HepG2 (cell line): Measurements from ENCODE around the gene ZNF561. TPM values are rescaled to one million over a fixed set of nuclear protein-coding genes. Genes with fewer than 3 reads are reported as not detected.

ENCODE experiments used
- ASH2L ChIP-seq: fragments of 300-600, 200-600 bp; sonication (generic); IDR thresholded peaks from 2 replicates; pipeline ENCODE4 v1.7.0; 2017; ENCODE audit warnings: low read depth, mild to moderate bottlenecking, moderate library complexity, mixed read lengths, low read length; ENCODE audit not compliant: insufficient read length
- ATF1 ChIP-seq: IDR thresholded peaks from 2 replicates; pipeline ENCODE4 v1.6.1; 2016; ENCODE audit warnings: mild to moderate bottlenecking, control low read depth
- ETV5 ChIP-seq: IDR thresholded peaks from 2 replicates; pipeline ENCODE4 v1.6.1; 2018; ENCODE audit warnings: missing biosample characterization, missing genetic modification reagents, inconsistent platforms, borderline replicate concordance
- HCFC1 ChIP-seq: fragments of 150-350 bp; IDR thresholded peaks from 2 replicates; pipeline ENCODE4 v1.6.1; 2014; ENCODE audit warnings: low read depth, low read length
- HOXD1 ChIP-seq: sonication (generic); formaldehyde crosslinking; IDR thresholded peaks from 2 replicates; pipeline ENCODE4 v1.5.0; 2020; ENCODE audit warnings: missing genetic modification reagents
- MBD4 ChIP-seq: IDR thresholded peaks from 2 replicates; pipeline ENCODE4 v1.6.1; 2012; ENCODE audit warnings: low read length, inconsistent platforms, borderline replicate concordance
- PAXIP1 ChIP-seq: sonication (generic); formaldehyde crosslinking; conservative IDR thresholded peaks from 2 replicates; pipeline ENCODE4 v1.4.0; 2020; ENCODE audit warnings: mild to moderate bottlenecking, missing genetic modification reagents, moderate library complexity
- THAP8 ChIP-seq: sonication (generic); formaldehyde crosslinking; IDR thresholded peaks from 2 replicates; pipeline ENCODE4 v1.5.1; 2020; ENCODE audit warnings: missing genetic modification reagents, mild to moderate bottlenecking, borderline replicate concordance
- ZFP36L1 ChIP-seq: sonication (generic); formaldehyde crosslinking; IDR thresholded peaks from 2 replicates; pipeline ENCODE4 v1.8.0; 2022; ENCODE audit warnings: mild to moderate bottlenecking, missing genetic modification reagents, moderate library complexity
- ZNF12 ChIP-seq: sonication (generic); formaldehyde crosslinking; IDR thresholded peaks from 2 replicates; pipeline ENCODE4 v1.5.0; 2020; ENCODE audit warnings: missing genetic modification reagents
- ZNF276 ChIP-seq: sonication (generic); formaldehyde crosslinking; IDR thresholded peaks from 2 replicates; pipeline ENCODE4 v1.4.0; 2020; ENCODE audit warnings: mild to moderate bottlenecking, low read depth, missing genetic modification reagents
- ZNF292 ChIP-seq: sonication (generic); formaldehyde crosslinking; IDR thresholded peaks from 2 replicates; pipeline ENCODE4 v1.8.1; 2022; ENCODE audit warnings: mild to moderate bottlenecking, low read depth, missing genetic modification reagents, borderline replicate concordance
- ZNF329 ChIP-seq: sonication (generic); formaldehyde crosslinking; IDR thresholded peaks from 2 replicates; pipeline ENCODE4 v1.9.0; 2021; ENCODE audit warnings: low read depth, mild to moderate bottlenecking, missing genetic modification reagents
- ZNF343 ChIP-seq: sonication (generic); formaldehyde crosslinking; IDR thresholded peaks from 2 replicates; pipeline ENCODE4 v1.4.0; 2020; ENCODE audit warnings: mild to moderate bottlenecking, missing genetic modification reagents
- ZNF678 ChIP-seq: sonication (generic); formaldehyde crosslinking; IDR thresholded peaks from 2 replicates; pipeline ENCODE4 v1.4.0; 2020; ENCODE audit warnings: mild to moderate bottlenecking, missing genetic modification reagents
- ZNF703 ChIP-seq: sonication (generic); formaldehyde crosslinking; IDR thresholded peaks from 2 replicates; pipeline ENCODE4 v1.5.1; 2020; ENCODE audit warnings: missing genetic modification reagents, mild to moderate bottlenecking, moderate library complexity, borderline replicate concordance
- ZNF766 ChIP-seq: sonication (generic); formaldehyde crosslinking; IDR thresholded peaks from 2 replicates; pipeline ENCODE4 v1.5.0; 2020; ENCODE audit warnings: missing genetic modification reagents, borderline replicate concordance
- ZNF775 ChIP-seq: sonication (generic); formaldehyde crosslinking; IDR thresholded peaks from 2 replicates; pipeline ENCODE4 v1.4.0; 2020; ENCODE audit warnings: missing genetic modification reagents, mild to moderate bottlenecking, moderate library complexity, borderline replicate concordance
- ZNF792 ChIP-seq: IDR thresholded peaks from 2 replicates; pipeline ENCODE4 v1.6.1; 2016
- ZNF839 ChIP-seq: sonication (generic); formaldehyde crosslinking; IDR thresholded peaks from 2 replicates; pipeline ENCODE4 v1.4.0; 2020; ENCODE audit warnings: missing genetic modification reagents, mild to moderate bottlenecking, borderline replicate concordance
- ZSCAN9 ChIP-seq: IDR thresholded peaks from 2 replicates; pipeline ENCODE4 v1.6.1; 2016; ENCODE audit warnings: borderline replicate concordance
- polyA plus RNA-seq, 8 experiments: library from polyadenylated mRNA; depleted of rRNA in 3 of 8; stranded (reverse) in 7 of 8; unstranded in 1 of 8; fragments of >200 nt; fragmentation: Illumina TruSeq in 4 of 8; extraction: Trizol in 4 of 8; gene quantifications; 2 replicates each; pipeline versions ENCODE4 v1.2.1 to v1.2.3, GENCODE V29; 2011 to 2016; ENCODE audit warnings: low read depth in 4 of 8, missing spikeins in 1 of 8, mixed read lengths in 1 of 8; ENCODE audit not compliant: insufficient read depth in 1 of 8
- total RNA-seq, 5 experiments: library from RNA; depleted of rRNA; stranded (reverse); fragments of >200 nt; fragmentation: Illumina TruSeq; extraction: Trizol; gene quantifications; 2 replicates each; pipeline ENCODE4 v1.2.3, GENCODE V29; 2016; ENCODE audit warnings: low read depth in 1 of 5
- TF ChIP-seq, protein P1 (sequence below): sonication (generic); formaldehyde crosslinking; IDR thresholded peaks from 2 replicates; pipeline ENCODE4 v1.5.1; 2020; ENCODE audit warnings: mild to moderate bottlenecking, moderate library complexity, missing genetic modification reagents

The ZNF561 gene
- total and polyA plus RNA-seq, 2 of the 13 experiments (the other 11 are each of a cell fraction or from before 2014, with no cell fraction given), result 19.8 to 35.1 TPM

DNA sequence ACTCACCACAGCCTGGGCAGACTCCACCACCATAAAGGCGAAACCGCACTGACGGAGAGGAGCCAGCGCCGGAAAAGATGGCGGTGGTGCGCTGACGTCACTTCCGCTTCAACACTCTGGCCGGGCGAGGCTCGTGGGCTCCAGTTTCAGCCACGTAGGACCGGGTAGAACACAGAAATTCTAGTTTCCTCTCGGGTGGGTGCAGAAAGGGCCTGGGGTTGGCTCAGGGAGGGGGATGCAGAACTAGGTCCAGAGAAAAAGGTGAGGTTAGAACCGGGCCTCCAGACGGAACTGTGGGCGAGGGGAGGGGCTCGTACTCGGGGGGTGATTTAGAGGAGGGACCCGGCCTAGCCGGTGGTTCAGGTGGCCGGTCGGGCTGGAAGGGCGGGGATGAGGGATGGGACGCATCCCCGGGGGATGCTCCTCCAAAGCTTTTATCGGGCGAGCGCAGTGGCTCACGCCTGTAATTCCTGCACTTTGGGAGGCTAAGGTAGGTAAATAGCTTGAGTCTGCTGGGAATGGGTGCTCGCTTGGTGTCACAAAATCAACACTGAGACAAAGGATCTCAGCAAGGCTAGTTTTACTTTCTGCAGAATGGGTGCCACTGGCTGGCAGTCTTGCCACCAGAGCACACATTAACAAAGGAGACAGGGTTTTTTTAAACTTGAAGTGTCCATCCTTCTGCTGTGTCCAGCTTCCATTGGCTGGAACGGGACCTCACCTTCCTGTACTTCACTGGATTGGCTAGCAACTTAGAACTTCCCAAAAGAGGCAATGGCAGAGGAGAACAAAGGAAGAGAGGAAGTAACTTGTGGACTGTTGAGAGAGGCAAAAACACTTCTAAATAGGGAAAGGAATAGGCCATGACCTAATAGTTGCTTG, at the start of gene ZNF561 (continued):
- TF ChIP-seq, protein P1, sequence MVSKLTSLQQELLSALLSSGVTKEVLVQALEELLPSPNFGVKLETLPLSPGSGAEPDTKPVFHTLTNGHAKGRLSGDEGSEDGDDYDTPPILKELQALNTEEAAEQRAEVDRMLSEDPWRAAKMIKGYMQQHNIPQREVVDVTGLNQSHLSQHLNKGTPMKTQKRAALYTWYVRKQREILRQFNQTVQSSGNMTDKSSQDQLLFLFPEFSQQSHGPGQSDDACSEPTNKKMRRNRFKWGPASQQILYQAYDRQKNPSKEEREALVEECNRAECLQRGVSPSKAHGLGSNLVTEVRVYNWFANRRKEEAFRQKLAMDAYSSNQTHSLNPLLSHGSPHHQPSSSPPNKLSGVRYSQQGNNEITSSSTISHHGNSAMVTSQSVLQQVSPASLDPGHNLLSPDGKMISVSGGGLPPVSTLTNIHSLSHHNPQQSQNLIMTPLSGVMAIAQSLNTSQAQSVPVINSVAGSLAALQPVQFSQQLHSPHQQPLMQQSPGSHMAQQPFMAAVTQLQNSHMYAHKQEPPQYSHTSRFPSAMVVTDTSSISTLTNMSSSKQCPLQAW, result peak; percentile 65
- TF ChIP-seq ZNF839 (peak; percentile 66; the same call in 1 of the 2 replicates), ZNF276 (CRISPR knock-in tag) (no peak), MBD4 (no peak), ZNF775 (CRISPR knock-in tag) (peak; percentile 45; the same call in 1 of the 2 replicates), ZNF329 (CRISPR knock-in tag) (no peak), HOXD1 (CRISPR knock-in tag) (0 out of 2 replicates have a peak, but pooled peaks have one; percentile 42), ZNF678 (CRISPR knock-in tag) (no peak), ZNF766 (no peak; the same call in 1 of the 2 replicates), ZNF703 (CRISPR knock-in tag) (no peak), ETV5 (CRISPR knock-in tag) (peak; percentile 61), ASH2L (peak; percentile 99), ZNF292 (CRISPR knock-in tag) (no peak), ZSCAN9 (CRISPR knock-in tag) (no peak), ATF1 (peak; percentile 95), PAXIP1 (CRISPR knock-in tag) (0 out of 2 replicates have a peak, but pooled peaks have one; percentile 33), ZNF792 (0 out of 2 replicates have a peak, but pooled peaks have one; percentile 13), HCFC1 (peak; percentile 56), ZNF343 (CRISPR knock-in tag) (no peak), ZFP36L1 (no peak), ZNF12 (CRISPR knock-in tag) (no peak), THAP8 (CRISPR knock-in tag) (peak; percentile 74; the same call in 1 of the 2 replicates)
